SHP77 treated with DMSO at 0.1 percent for 48 hours (cell line): Measurements from ENCODE around the gene KRTAP12-4.
A peak's percentile ranks its signal among the peaks of the same experiment; 100 is the strongest.
"Not testable (repeated sequence)": the region's sequence is repeated elsewhere in the genome, so short reads cannot be mapped to it uniquely, and the experiment has no call there.

Experiments
- DNase-seq: peaks from one replicate; lab custom pipeline; 2025; lab: John Stamatoyannopoulos, UW

The KRTAP12-4 gene

GRCh38 chr21:44656868-44657267 is 2.4 kb upstream of the KRTAP12-4 start:
- no peak for DNase-seq

GRCh38 chr21:44653656-44654575 is 543 bp downstream of the KRTAP12-4 start:
- peak; percentile 5 for DNase-seq

- no peak for DNase-seq
These were observed 1.3 kb downstream of the KRTAP12-4 start for GRCh38 chr21:44653123-44653522.

GRCh38 chr21:44650973-44651675 is 3.3 kb downstream of the KRTAP12-4 start:
- DNase-seq = no peak

GRCh38 chr21:44650265-44650972 is 4.0 kb downstream of the KRTAP12-4 start:
- DNase-seq = no peak

GRCh38 chr21:44649521-44650100 is 4.8 kb downstream of the KRTAP12-4 start:
- DNase-seq = no peak

GRCh38 chr21:44648557-44649311 is 5.7 kb downstream of the KRTAP12-4 start:
- no peak for DNase-seq

GRCh38 chr21:44647222-44647552 is 7.3 kb downstream of the KRTAP12-4 start:
- no peak for DNase-seq

- DNase-seq = peak; percentile 16
These were observed 7.9 kb downstream of the KRTAP12-4 start, which contains the start of gene KRTAP10-11 for GRCh38 chr21:44646366-44647221. TSS of gene KRTAP10-11 (plus strand) at chr21:44646414. CDS start at chr21:44646459, 45 bp downstream.

GRCh38 chr21:44644878-44645277 is 9.6 kb downstream of the KRTAP12-4 start:
- DNase-seq = no peak

GRCh38 chr21:44643741-44644310 is 10.6 kb downstream of the KRTAP12-4 start:
- no peak for DNase-seq

- no peak for DNase-seq
These were observed 13.7 kb downstream of the KRTAP12-4 start for GRCh38 chr21:44640761-44641160.

GRCh38 chr21:44639331-44639655 is 15.2 kb downstream of the KRTAP12-4 start:
- DNase-seq = no peak

- DNase-seq = not testable (repeated sequence)
These were observed 15.7 kb downstream of the KRTAP12-4 start for GRCh38 chr21:44638506-44639330.

- DNase-seq = peak; percentile 24
These were observed 16.6 kb downstream of the KRTAP12-4 start for GRCh38 chr21:44637851-44638348.

- DNase-seq = no peak
These were observed 17.2 kb downstream of the KRTAP12-4 start, which contains the start of gene KRTAP10-10 for GRCh38 chr21:44637018-44637850. TSS of gene KRTAP10-10 (plus strand) at chr21:44637356. CDS start at chr21:44637418, 62 bp downstream.

- DNase-seq = no peak
These were observed 18.0 kb downstream of the KRTAP12-4 start for GRCh38 chr21:44636209-44637017.
